OCI-LY3 (cell line): ENCODE results near the gene PRKCD.

ENCODE experiments used
- H2AFZ ChIP-seq: fragments of 200-600, 300-600 bp; shearing (Covaris generic); 2 replicates; pipeline ENCODE4 v1.6.0; 2014; ENCODE audit warnings: antibody characterized with exemption, low read depth, low read length
- H3K27ac ChIP-seq: fragments of 200-600, 300-600 bp; sonication (generic); 2 replicates; pipeline ENCODE4 v1.5.1; 2014; ENCODE audit warnings: mild to moderate bottlenecking, low read length, moderate library complexity, mixed read lengths
- H3K27me3 ChIP-seq: fragments of 200-600, 300-600 bp; sonication (generic); 2 replicates; pipeline ENCODE4 v1.6.1; 2014; ENCODE audit warnings: low read depth, low read length, mixed read lengths
- H3K36me3 ChIP-seq: fragments of 200-600, 300-600 bp; sonication (generic); replicated peaks from 2 replicates; pipeline ENCODE3; 2014; ENCODE audit warnings: low read depth, low read length, mixed read lengths
- H3K4me1 ChIP-seq: fragments of 300-600, 200-600 bp; sonication (generic); 2 replicates; pipeline ENCODE4 v1.6.1; 2014; ENCODE audit warnings: low read length, mixed read lengths
- H3K4me2 ChIP-seq: fragments of 200-600, 300-600 bp; sonication (generic); 2 replicates; pipeline ENCODE4 v1.6.1; 2014; ENCODE audit warnings: low read length, mixed read lengths
- H3K4me3 ChIP-seq: fragments of 300-600, 200-600 bp; sonication (generic); 2 replicates; pipeline ENCODE4 v1.5.1; 2014; ENCODE audit warnings: antibody characterized with exemption, mild to moderate bottlenecking, low read length, moderate library complexity
- H3K79me2 ChIP-seq: fragments of 300-600, 200-600 bp; shearing (Covaris generic); 2 replicates; pipeline ENCODE4 v1.6.1; 2014; ENCODE audit warnings: mild to moderate bottlenecking, low read length, mixed read lengths
- H3K9ac ChIP-seq: fragments of 300-600, 200-600 bp; shearing (Covaris generic); 2 replicates; pipeline ENCODE4 v1.6.0; 2014; ENCODE audit warnings: mild to moderate bottlenecking, low read length, moderate library complexity
- H3K9me3 ChIP-seq: fragments of 200-600, 300-600 bp; shearing (Covaris generic); 2 replicates; pipeline ENCODE4 v1.6.1; 2014; ENCODE audit warnings: low read length, mixed read lengths; ENCODE audit not compliant: insufficient read depth
- H4K20me1 ChIP-seq: fragments of 200-600, 300-600 bp; sonication (generic); 2 replicates; pipeline ENCODE4 v1.6.1; 2016; ENCODE audit warnings: low read length, mixed read lengths; ENCODE audit not compliant: insufficient read depth
- CTCF ChIP-seq: fragments of 200-600, 300-600 bp; sonication (generic); IDR thresholded peaks from 2 replicates; pipeline ENCODE4 v1.5.1; 2014; ENCODE audit warnings: antibody characterized with exemption, low read length, low read depth
- EZH2phosphoT487 ChIP-seq: fragments of 200-600 bp; shearing (Covaris generic); IDR thresholded peaks from 2 replicates; pipeline ENCODE4 v1.6.1; 2018; ENCODE audit warnings: antibody characterized with exemption, mixed run types, low read depth

PRKCD gene

GRCh38 chr3:53158765-53159155, 2.2 kb upstream of the PRKCD start:
- H3K27ac ChIP-seq: no peak overlapping the region
- H3K4me3 ChIP-seq: no peak overlapping the region
- peaks cover 25% of the 10 kb centered on the region for H3K79me2 ChIP-seq
- H3K4me2 ChIP-seq: 0 out of 2 replicates have a peak overlapping the region, but pooled peaks have one; percentile 3
- TF ChIP-seq EZH2phosphoT487: no peak
- TF ChIP-seq CTCF: no peak
- H3K27me3 ChIP-seq: peaks cover 8% of the 10 kb centered on the region
- H2AFZ ChIP-seq: no peak overlapping the region
- no peaks in the 10 kb centered on the region for H3K9me3 ChIP-seq
- peaks cover 3% of the 10 kb centered on the region for H3K36me3 ChIP-seq
- peaks cover 18% of the 10 kb centered on the region for H4K20me1 ChIP-seq
- H3K9ac ChIP-seq: no peak overlapping the region
- H3K4me1 ChIP-seq: peaks cover 35% of the 10 kb centered on the region

DNA sequence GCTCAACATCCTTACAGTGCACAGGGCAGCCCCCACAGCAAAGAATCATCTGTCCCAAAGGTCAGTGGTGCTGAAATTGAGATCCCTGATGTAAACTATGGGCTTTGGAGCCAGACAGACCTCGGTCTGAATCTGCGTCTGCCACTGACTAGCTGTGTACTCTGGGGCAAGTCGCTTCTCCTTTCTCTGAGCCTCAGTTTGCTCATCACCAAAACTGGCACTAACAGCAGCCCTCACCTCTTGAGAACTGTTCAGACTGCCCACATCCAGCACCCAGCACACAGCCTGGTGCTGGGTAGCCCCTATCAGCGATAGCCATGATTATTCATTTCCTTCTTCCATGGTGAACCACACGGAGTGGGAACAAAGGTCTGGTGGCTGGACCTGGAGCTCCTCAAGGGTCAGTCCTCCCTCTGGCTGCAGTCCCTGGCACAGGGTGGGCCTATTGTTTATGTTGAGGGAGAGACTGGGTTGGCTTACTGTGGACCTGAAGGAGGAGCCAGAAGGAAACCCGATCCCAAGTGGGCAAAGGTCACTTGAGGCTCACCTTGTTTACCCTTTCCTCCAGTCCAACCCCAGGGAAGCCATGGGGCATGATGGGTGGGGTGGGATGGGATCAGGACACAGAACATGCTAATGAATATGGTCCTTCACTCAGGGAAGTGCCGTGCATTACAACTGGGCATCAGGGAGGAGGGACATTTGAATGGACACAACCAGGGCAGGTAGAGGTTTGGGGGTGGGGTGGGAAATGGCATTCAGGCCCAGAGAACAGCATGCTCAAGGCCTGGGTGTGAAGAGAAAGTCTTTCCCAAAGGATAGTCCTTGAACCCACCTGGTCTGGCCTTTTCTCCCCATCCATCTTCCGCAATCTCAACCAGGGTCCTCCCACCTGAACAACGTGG, 1.6 kb upstream of the PRKCD start:
- H3K27ac ChIP-seq: no peak overlapping the region

GRCh38 chr3:53160061-53160659, 849 bp upstream of the PRKCD start:
- peaks cover 7% of the 10 kb centered on the region for H3K27me3 ChIP-seq
- H3K9ac ChIP-seq: peak overlapping the region; percentile 69
- peaks cover 31% of the 10 kb centered on the region for H4K20me1 ChIP-seq
- no peak overlapping the region for H2AFZ ChIP-seq
- no peak for TF ChIP-seq EZH2phosphoT487
- TF ChIP-seq CTCF: no peak
- no peak overlapping the region for H3K27ac ChIP-seq
- H3K4me1 ChIP-seq: peaks cover 35% of the 10 kb centered on the region
- peaks cover 9% of the 10 kb centered on the region for H3K36me3 ChIP-seq
- no peaks in the 10 kb centered on the region for H3K9me3 ChIP-seq
- H3K4me3 ChIP-seq: peak overlapping the region; percentile 92
- peaks cover 39% of the 10 kb centered on the region for H3K79me2 ChIP-seq
- peak overlapping the region; percentile 72 for H3K4me2 ChIP-seq

More for the DNA sequence above, 1.6 kb upstream of the PRKCD start:
- H3K36me3 ChIP-seq: peaks cover 7% of the 10 kb centered on the region
- peak overlapping the region; percentile 3; the same call in 1 of the 2 replicates for H3K4me2 ChIP-seq
- H3K9ac ChIP-seq: no peak overlapping the region
- peaks cover 35% of the 10 kb centered on the region for H3K4me1 ChIP-seq
- H2AFZ ChIP-seq: no peak overlapping the region
- peaks cover 7% of the 10 kb centered on the region for H3K27me3 ChIP-seq
- peaks cover 32% of the 10 kb centered on the region for H3K79me2 ChIP-seq
- H4K20me1 ChIP-seq: peaks cover 24% of the 10 kb centered on the region
- no peaks in the 10 kb centered on the region for H3K9me3 ChIP-seq
- H3K4me3 ChIP-seq: no peak overlapping the region
- no peak for TF ChIP-seq EZH2phosphoT487
- TF ChIP-seq CTCF: no peak

DNA sequence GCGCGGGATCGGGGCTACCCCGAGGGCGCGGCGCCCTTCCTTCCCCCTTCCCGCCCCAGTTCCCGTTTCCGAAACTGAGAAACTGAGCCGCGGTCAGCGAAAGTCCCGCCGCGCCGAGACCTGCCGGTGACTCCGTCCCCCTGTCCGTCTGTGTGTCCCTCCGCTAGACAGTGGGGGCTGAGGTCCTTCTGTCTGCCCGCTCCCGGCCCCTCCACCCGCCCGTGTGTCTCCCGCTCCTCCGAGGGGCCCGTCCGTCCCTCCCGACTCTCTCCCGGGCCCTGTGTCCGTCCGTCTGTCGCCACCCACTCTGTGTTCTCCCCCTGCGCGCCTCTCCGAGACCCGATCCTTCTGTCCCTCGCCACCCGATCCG, 426 bp downstream of the PRKCD start:
- H4K20me1 ChIP-seq: peaks cover 44% of the 10 kb centered on the region
- H3K4me3 ChIP-seq: peak overlapping the region; percentile 92
- H3K27me3 ChIP-seq: peaks cover 7% of the 10 kb centered on the region
- H3K36me3 ChIP-seq: peaks cover 20% of the 10 kb centered on the region
- peak overlapping the region; percentile 69 for H3K27ac ChIP-seq
- H3K9ac ChIP-seq: peak overlapping the region; percentile 96
- no peaks in the 10 kb centered on the region for H3K9me3 ChIP-seq
- peak overlapping the region; percentile 70 for H3K4me2 ChIP-seq
- H3K79me2 ChIP-seq: peaks cover 52% of the 10 kb centered on the region
- H2AFZ ChIP-seq: no peak overlapping the region
- H3K4me1 ChIP-seq: peaks cover 37% of the 10 kb centered on the region
- TF ChIP-seq EZH2phosphoT487 (no peak), CTCF (no peak)
